NT2/D1 (cell line): ENCODE data around the gene PLIN1.

Experiments used
- YY1 ChIP-seq: IDR thresholded peaks from 2 replicates; pipeline ENCODE4 v1.6.1; 2011; ENCODE audit not compliant: insufficient read length, insufficient read depth
- ZNF274 ChIP-seq: IDR thresholded peaks from 2 replicates; pipeline ENCODE4 v1.6.1; 2011; ENCODE audit warnings: mild to moderate bottlenecking, low read depth, low read length

- TF ChIP-seq YY1 (no peak), ZNF274 (no peak)
These were observed 32.6 kb downstream of the PLIN1 start for GRCh38 chr15:89646416-89647141.
